Loucy (cell line): Measurements from ENCODE around the gene NEIL3.

Source experiments
- CTCF ChIP-seq: fragments of 200-600 bp; sonication (generic); conservative IDR thresholded peaks from 2 replicates; pipeline ENCODE4 v1.5.1; 2014; ENCODE audit warnings: mild to moderate bottlenecking, antibody characterized with exemption, low read length
- EZH2phosphoT487 ChIP-seq: fragments of 200-600 bp; IDR thresholded peaks from 2 replicates; pipeline ENCODE4 v1.6.1; 2018; ENCODE audit warnings: antibody characterized with exemption, mild to moderate bottlenecking, moderate library complexity, borderline replicate concordance

GRCh38 chr4:177381762-177382310, 72.2 kb downstream of the NEIL3 start:
- no peak for TF ChIP-seq CTCF
- no peak for TF ChIP-seq EZH2phosphoT487
